ENCODE measurements around the gene C3orf52. TPM values are rescaled to one million over a fixed set of nuclear protein-coding genes. Genes with fewer than 3 reads are reported as not detected.
A peak's percentile ranks its signal among the peaks of the same experiment; 100 is the strongest.

Gene C3orf52
- total RNA-seq, 1 experiment from 2014 or later = 0.52 TPM

GRCh38 chr3:112104774-112105173 is 18.6 kb downstream of the C3orf52 start:
- no peaks in the 10 kb centered on the region for H4K20me1 ChIP-seq (ENCODE audit: insufficient read depth, low read depth, low read length)
- no peak overlapping the region for H3K9ac ChIP-seq (ENCODE audit: low read length)
- no peak for DNase-seq
- H3K36me3 ChIP-seq (ENCODE audit: insufficient read depth, low read length) = no peaks in the 10 kb centered on the region
- H2AFZ ChIP-seq (ENCODE audit: low read length) = no peak overlapping the region
- no peaks in the 10 kb centered on the region for H3K79me2 ChIP-seq (ENCODE audit: low read length)
- no peaks in the 10 kb centered on the region for H3K27me3 ChIP-seq (ENCODE audit: low read length)
- H3K9me2 ChIP-seq (replicated peaks; ENCODE audit: insufficient read depth, low read length) = no peaks in the 10 kb centered on the region
- H3K9me3 ChIP-seq (ENCODE audit: low read length) = no peaks in the 10 kb centered on the region
- H3K4me1 ChIP-seq (ENCODE audit: low read length) = no peaks in the 10 kb centered on the region
- no peak overlapping the region for H3K4me2 ChIP-seq (ENCODE audit: low read depth, low read length, poor library complexity, severe bottlenecking)
- H3K4me3 ChIP-seq (ENCODE audit: low read length) = no peak overlapping the region
- H3K27ac ChIP-seq (ENCODE audit: low read length) = no peak overlapping the region

- Histone ChIP-seq H2AFZ (ENCODE audit: low read length) (no peak overlapping the region), H3K9ac (ENCODE audit: low read length) (no peak overlapping the region), H3K27ac (ENCODE audit: low read length) (no peak overlapping the region), H4K20me1 (ENCODE audit: insufficient read depth, low read depth, low read length) (no peaks in the 10 kb centered on the region), H3K79me2 (ENCODE audit: low read length) (no peaks in the 10 kb centered on the region), H3K9me2 (replicated peaks; ENCODE audit: insufficient read depth, low read length) (no peaks in the 10 kb centered on the region), H3K27me3 (ENCODE audit: low read length) (no peaks in the 10 kb centered on the region), H3K4me3 (ENCODE audit: low read length) (no peak overlapping the region), H3K4me2 (ENCODE audit: low read depth, low read length, poor library complexity, severe bottlenecking) (no peak overlapping the region), H3K36me3 (ENCODE audit: insufficient read depth, low read length) (no peaks in the 10 kb centered on the region), H3K9me3 (ENCODE audit: low read length) (no peaks in the 10 kb centered on the region), H3K4me1 (ENCODE audit: low read length) (peaks cover 25% of the 10 kb centered on the region)
- DNase-seq = no peak
Measured at GRCh38 chr3:112109322-112109721, 23.1 kb downstream of the C3orf52 start.

GRCh38 chr3:112111785-112112402 is 25.7 kb downstream of the C3orf52 start:
- no peak overlapping the region for H3K4me3 ChIP-seq (ENCODE audit: low read length)
- peak; percentile 94 for DNase-seq
- H3K4me1 ChIP-seq (ENCODE audit: low read length) = peaks cover 51% of the 10 kb centered on the region

GRCh38 chr3:112114576-112115160 is 28.5 kb downstream of the C3orf52 start:
- peak overlapping the region; percentile 64 for H3K4me2 ChIP-seq (ENCODE audit: low read depth, low read length, poor library complexity, severe bottlenecking)
- H3K4me1 ChIP-seq (ENCODE audit: low read length) = peaks cover 78% of the 10 kb centered on the region
- H3K9ac ChIP-seq (ENCODE audit: low read length) = peak overlapping the region; percentile 65
- no peaks in the 10 kb centered on the region for H3K79me2 ChIP-seq (ENCODE audit: low read length)
- DNase-seq = no peak
- no peaks in the 10 kb centered on the region for H3K9me3 ChIP-seq (ENCODE audit: low read length)
- H3K36me3 ChIP-seq (ENCODE audit: insufficient read depth, low read length) = no peaks in the 10 kb centered on the region
- no peak overlapping the region for H3K4me3 ChIP-seq (ENCODE audit: low read length)
- H2AFZ ChIP-seq (ENCODE audit: low read length) = peak overlapping the region; percentile 39
- peak overlapping the region; percentile 99 for H3K27ac ChIP-seq (ENCODE audit: low read length)
- no peaks in the 10 kb centered on the region for H3K9me2 ChIP-seq (replicated peaks; ENCODE audit: insufficient read depth, low read length)
- H3K27me3 ChIP-seq (ENCODE audit: low read length) = no peaks in the 10 kb centered on the region
- no peaks in the 10 kb centered on the region for H4K20me1 ChIP-seq (ENCODE audit: insufficient read depth, low read depth, low read length)

More at GRCh38 chr3:112111785-112112402, 25.7 kb downstream of the C3orf52 start:
- Histone ChIP-seq H3K27ac (ENCODE audit: low read length) (peak overlapping the region; percentile 99), H3K27me3 (ENCODE audit: low read length) (no peaks in the 10 kb centered on the region), H4K20me1 (ENCODE audit: insufficient read depth, low read depth, low read length) (no peaks in the 10 kb centered on the region), H3K4me2 (ENCODE audit: low read depth, low read length, poor library complexity, severe bottlenecking) (peak overlapping the region; percentile 26), H3K36me3 (ENCODE audit: insufficient read depth, low read length) (no peaks in the 10 kb centered on the region), H3K9me3 (ENCODE audit: low read length) (no peaks in the 10 kb centered on the region), H3K9ac (ENCODE audit: low read length) (peak overlapping the region; percentile 29), H2AFZ (ENCODE audit: low read length) (no peak overlapping the region), H3K9me2 (replicated peaks; ENCODE audit: insufficient read depth, low read length) (no peaks in the 10 kb centered on the region), H3K79me2 (ENCODE audit: low read length) (no peaks in the 10 kb centered on the region)

DNA sequence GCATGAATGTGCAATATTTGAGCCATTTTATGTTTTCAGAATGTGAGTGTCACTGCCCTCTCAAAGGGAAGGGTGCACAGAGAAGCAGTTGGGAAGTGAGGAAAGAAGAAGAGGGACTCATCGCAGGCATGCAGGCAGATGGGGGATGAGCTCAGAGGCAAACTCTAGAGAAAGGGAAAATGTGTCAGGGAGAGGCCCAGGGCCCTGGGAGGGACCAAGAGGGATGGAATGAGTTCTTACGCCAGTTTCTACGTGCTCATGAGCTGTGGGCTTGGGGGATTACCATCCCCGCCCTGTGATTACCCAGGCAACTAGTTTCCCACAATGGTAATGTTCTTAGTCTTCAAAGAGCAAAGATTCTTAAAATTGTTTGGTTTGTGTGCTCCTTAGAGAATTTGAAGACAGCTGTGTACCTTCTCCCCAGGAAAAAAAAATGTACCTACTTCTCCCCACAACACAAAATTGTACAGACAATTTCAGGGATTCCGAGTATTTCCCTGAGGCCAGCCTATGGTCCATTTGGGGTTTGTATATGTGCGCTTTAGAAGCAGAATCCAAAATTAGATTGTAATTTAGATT is 29.1 kb downstream of the C3orf52 start:
- H3K36me3 ChIP-seq (ENCODE audit: insufficient read depth, low read length) = no peaks in the 10 kb centered on the region
- H3K9ac ChIP-seq (ENCODE audit: low read length) = peak overlapping the region; percentile 65
- DNase-seq = peak; percentile 50

DNA sequence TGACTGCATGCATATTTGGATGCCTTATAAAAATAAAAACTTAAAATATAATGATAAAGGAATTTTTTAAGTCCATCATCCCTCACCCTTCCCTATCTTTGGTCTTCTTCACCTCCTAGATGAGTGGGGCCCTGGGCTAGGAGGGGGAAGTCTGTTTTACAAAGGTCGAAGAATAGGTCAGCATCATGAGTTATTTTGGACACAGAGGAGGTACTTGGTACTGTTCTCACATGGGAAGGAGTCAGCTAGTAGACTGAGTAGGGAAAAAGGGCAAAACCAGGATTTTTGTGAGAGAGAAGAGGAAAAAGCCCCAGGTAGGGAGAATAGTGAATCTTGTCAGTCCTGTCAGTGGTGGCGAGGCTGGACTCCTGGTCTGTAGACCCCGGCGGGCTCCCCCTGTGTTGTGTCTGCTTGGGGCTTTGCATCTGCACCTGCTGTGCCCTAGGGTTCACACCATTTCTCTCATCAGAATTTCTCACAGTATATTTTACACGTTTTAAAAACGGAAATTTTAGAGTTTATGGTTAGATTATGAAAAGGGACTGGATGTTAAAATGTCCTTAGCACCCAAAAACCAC is 29.7 kb downstream of the C3orf52 start:
- H3K9ac ChIP-seq (ENCODE audit: low read length) = peak overlapping the region; percentile 65
- no peaks in the 10 kb centered on the region for H3K36me3 ChIP-seq (ENCODE audit: insufficient read depth, low read length)
- H3K9me2 ChIP-seq (replicated peaks; ENCODE audit: insufficient read depth, low read length) = no peaks in the 10 kb centered on the region
- DNase-seq = peak; percentile 49
- no peak overlapping the region for H2AFZ ChIP-seq (ENCODE audit: low read length)
- no peaks in the 10 kb centered on the region for H3K9me3 ChIP-seq (ENCODE audit: low read length)
- H3K4me3 ChIP-seq (ENCODE audit: low read length) = 0 out of 2 replicates have a peak overlapping the region, but pooled peaks have one; percentile 26
- H3K27me3 ChIP-seq (ENCODE audit: low read length) = no peaks in the 10 kb centered on the region
- peaks cover 91% of the 10 kb centered on the region for H3K4me1 ChIP-seq (ENCODE audit: low read length)
- H3K4me2 ChIP-seq (ENCODE audit: low read depth, low read length, poor library complexity, severe bottlenecking) = peak overlapping the region; percentile 64
- peak overlapping the region; percentile 99 for H3K27ac ChIP-seq (ENCODE audit: low read length)
- no peaks in the 10 kb centered on the region for H4K20me1 ChIP-seq (ENCODE audit: insufficient read depth, low read depth, low read length)
- no peaks in the 10 kb centered on the region for H3K79me2 ChIP-seq (ENCODE audit: low read length)

More for the DNA sequence above, 29.1 kb downstream of the C3orf52 start:
- peak overlapping the region; percentile 99 for H3K27ac ChIP-seq (ENCODE audit: low read length)
- no peaks in the 10 kb centered on the region for H3K9me2 ChIP-seq (replicated peaks; ENCODE audit: insufficient read depth, low read length)
- H3K4me1 ChIP-seq (ENCODE audit: low read length) = peaks cover 84% of the 10 kb centered on the region
- no peaks in the 10 kb centered on the region for H3K79me2 ChIP-seq (ENCODE audit: low read length)
- no peak overlapping the region for H3K4me3 ChIP-seq (ENCODE audit: low read length)
- no peaks in the 10 kb centered on the region for H3K9me3 ChIP-seq (ENCODE audit: low read length)
- H2AFZ ChIP-seq (ENCODE audit: low read length) = peak overlapping the region; percentile 39
- H3K27me3 ChIP-seq (ENCODE audit: low read length) = no peaks in the 10 kb centered on the region
- H3K4me2 ChIP-seq (ENCODE audit: low read depth, low read length, poor library complexity, severe bottlenecking) = peak overlapping the region; percentile 64
- H4K20me1 ChIP-seq (ENCODE audit: insufficient read depth, low read depth, low read length) = no peaks in the 10 kb centered on the region

DNA sequence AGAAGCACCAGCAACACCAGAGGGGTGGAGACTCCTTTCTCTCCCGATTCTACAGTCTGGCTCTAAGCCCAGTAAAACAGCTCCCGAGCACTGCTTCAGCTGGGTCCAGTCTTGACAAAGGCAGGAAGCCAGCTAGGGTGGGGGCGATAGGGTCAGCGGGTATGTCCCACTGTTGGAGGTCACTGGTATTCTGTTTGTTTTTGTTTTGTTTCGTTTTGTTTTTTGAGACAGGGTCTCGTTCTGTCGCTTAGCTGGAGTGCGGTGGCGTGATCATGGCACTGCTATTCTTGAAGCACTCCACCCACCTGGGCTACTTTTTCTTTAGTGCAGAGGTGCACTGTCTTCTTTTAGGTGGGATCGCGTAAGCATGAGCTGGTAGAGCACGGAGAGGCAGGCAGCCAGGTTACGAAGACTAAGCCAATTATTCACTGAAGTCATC is 30.6 kb downstream of the C3orf52 start:
- no peaks in the 10 kb centered on the region for H3K36me3 ChIP-seq (ENCODE audit: insufficient read depth, low read length)
- no peak overlapping the region for H2AFZ ChIP-seq (ENCODE audit: low read length)
- H3K9me2 ChIP-seq (replicated peaks; ENCODE audit: insufficient read depth, low read length) = no peaks in the 10 kb centered on the region
- H4K20me1 ChIP-seq (ENCODE audit: insufficient read depth, low read depth, low read length) = no peaks in the 10 kb centered on the region
- DNase-seq = no peak
- peaks cover 99% of the 10 kb centered on the region for H3K4me1 ChIP-seq (ENCODE audit: low read length)
- no peaks in the 10 kb centered on the region for H3K9me3 ChIP-seq (ENCODE audit: low read length)
- H3K4me2 ChIP-seq (ENCODE audit: low read depth, low read length, poor library complexity, severe bottlenecking) = peak overlapping the region; percentile 64
- peak overlapping the region; percentile 99 for H3K27ac ChIP-seq (ENCODE audit: low read length)
- no peaks in the 10 kb centered on the region for H3K79me2 ChIP-seq (ENCODE audit: low read length)
- no peaks in the 10 kb centered on the region for H3K27me3 ChIP-seq (ENCODE audit: low read length)
- peak overlapping the region; percentile 26 for H3K4me3 ChIP-seq (ENCODE audit: low read length)
- peak overlapping the region; percentile 65 for H3K9ac ChIP-seq (ENCODE audit: low read length)

DNA sequence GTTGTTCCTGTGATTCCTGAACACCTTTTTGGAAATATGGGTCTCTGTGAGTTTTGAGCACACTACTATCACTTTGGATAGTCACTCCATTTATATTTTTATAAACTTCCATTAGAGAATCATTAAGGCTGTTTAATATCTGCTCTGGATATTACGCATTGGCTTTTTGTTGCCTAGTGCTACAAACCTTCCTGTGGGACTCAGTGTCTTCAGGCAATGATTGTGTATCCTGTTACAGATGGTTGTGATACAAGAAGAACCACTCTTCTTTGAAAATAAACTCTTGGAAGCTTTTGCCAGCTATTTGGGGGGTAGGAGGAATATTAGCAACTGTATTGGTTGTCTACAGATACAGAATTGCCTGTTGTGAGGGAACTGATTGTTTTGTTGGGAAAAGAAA is 31.2 kb downstream of the C3orf52 start:
- peak overlapping the region; percentile 65 for H3K9ac ChIP-seq (ENCODE audit: low read length)
- no peaks in the 10 kb centered on the region for H3K79me2 ChIP-seq (ENCODE audit: low read length)
- peak; percentile 57 for DNase-seq
- no peaks in the 10 kb centered on the region for H3K9me3 ChIP-seq (ENCODE audit: low read length)
- H4K20me1 ChIP-seq (ENCODE audit: insufficient read depth, low read depth, low read length) = no peaks in the 10 kb centered on the region
- H3K9me2 ChIP-seq (replicated peaks; ENCODE audit: insufficient read depth, low read length) = no peaks in the 10 kb centered on the region
- no peak overlapping the region for H2AFZ ChIP-seq (ENCODE audit: low read length)
- H3K4me1 ChIP-seq (ENCODE audit: low read length) = peaks cover 100% of the 10 kb centered on the region
- H3K4me2 ChIP-seq (ENCODE audit: low read depth, low read length, poor library complexity, severe bottlenecking) = peak overlapping the region; percentile 64
- H3K27ac ChIP-seq (ENCODE audit: low read length) = peak overlapping the region; percentile 99
- no peaks in the 10 kb centered on the region for H3K27me3 ChIP-seq (ENCODE audit: low read length)
- H3K36me3 ChIP-seq (ENCODE audit: insufficient read depth, low read length) = no peaks in the 10 kb centered on the region
- H3K4me3 ChIP-seq (ENCODE audit: low read length) = peak overlapping the region; percentile 26

Measured in Karpas-422 (cell line).